K562 (cell line): ENCODE measurements around the gene RAB31. TPM values are rescaled to one million over a fixed set of nuclear protein-coding genes. Genes with fewer than 3 reads are reported as not detected.

Experiments used
- BHLHE40 ChIP-seq: IDR thresholded peaks from 2 replicates; pipeline ENCODE4 v1.6.1; 2011; ENCODE audit warnings: low read length, improper control_type of control experiment
- CEBPG ChIP-seq, 3 experiments: fragments of 200-800 bp in 1 of 3; sonication (Bioruptor generic) in 1 of 3; sonication (generic) in 1 of 3; formaldehyde crosslinking in 1 of 3; IDR thresholded peaks in 2 of 3; conservative IDR thresholded peaks in 1 of 3; 2 replicates each; pipeline versions ENCODE4 v1.6.1 to v1.8.0; 2016 to 2022; ENCODE audit warnings: missing compliant biosample characterization in 2 of 3, missing genetic modification characterization in 2 of 3, mild to moderate bottlenecking in 1 of 3, missing genetic modification reagents in 1 of 3
- E2F5 ChIP-seq: sonication (generic); formaldehyde crosslinking; IDR thresholded peaks from 2 replicates; pipeline ENCODE4 v1.8.0; 2022; ENCODE audit warnings: mild to moderate bottlenecking, missing genetic modification reagents
- ERF ChIP-seq: fragments of 450-650 bp; formaldehyde crosslinking; IDR thresholded peaks from 2 replicates; pipeline ENCODE4 v1.4.0; 2020; ENCODE audit warnings: mild to moderate bottlenecking, mixed read lengths
- FUS ChIP-seq: fragments of 200-400 bp; formaldehyde crosslinking; optimal IDR thresholded peaks from 2 replicates; pipeline ENCODE3; 2017; ENCODE audit warnings: low read depth, low read length
- KLF16 ChIP-seq: IDR thresholded peaks from 2 replicates; pipeline ENCODE4 v1.6.1; 2016; ENCODE audit warnings: antibody characterized with exemption
- MIER1 ChIP-seq: fragments of 450-650 bp; IDR thresholded peaks from 2 replicates; pipeline ENCODE4 v1.6.1; 2016; ENCODE audit warnings: antibody characterized with exemption, mild to moderate bottlenecking, low read depth
- MYNN ChIP-seq, 2 experiments: sonication (generic); formaldehyde crosslinking in 1 of 2; IDR thresholded peaks; 2 replicates each; pipeline versions ENCODE4 v1.5.0 to v1.6.1; 2016 to 2020; ENCODE audit warnings: antibody characterized with exemption in 1 of 2, missing genetic modification reagents in 1 of 2
- NFIC ChIP-seq: fragments of 450-650 bp; IDR thresholded peaks from 2 replicates; pipeline ENCODE4 v1.6.1; 2017; ENCODE audit warnings: mild to moderate bottlenecking, inconsistent platforms
- POLR2G ChIP-seq: fragments of 200-400 bp; formaldehyde crosslinking; IDR thresholded peaks from 2 replicates; pipeline ENCODE4 v1.6.1; 2017; ENCODE audit warnings: low read depth, mild to moderate bottlenecking, antibody characterized with exemption, low read length, moderate library complexity
- PRMT5 ChIP-seq: sonication (generic); formaldehyde crosslinking; IDR thresholded peaks from 2 replicates; pipeline ENCODE4 v1.5.0; 2020; ENCODE audit warnings: missing genetic modification reagents
- SMC3 ChIP-seq: conservative IDR thresholded peaks from 2 replicates; pipeline ENCODE4 v1.6.1; 2011; ENCODE audit warnings: low read depth, low read length, improper control_type of control experiment; ENCODE audit not compliant: insufficient read depth
- SNAPC5 ChIP-seq: fragments of 250-450 bp; sonication (Bioruptor Pico); IDR thresholded peaks from 2 replicates; pipeline ENCODE4 v1.8.0; 2021; ENCODE audit warnings: moderate library complexity, mild to moderate bottlenecking, inconsistent platforms
- TCF3 ChIP-seq: sonication (generic); formaldehyde crosslinking; IDR thresholded peaks from 2 replicates; pipeline ENCODE4 v1.4.0; 2020; ENCODE audit warnings: mild to moderate bottlenecking, missing genetic modification reagents
- TOE1 ChIP-seq, 2 experiments: fragments of 450-650 bp in 1 of 2; sonication (generic) in 1 of 2; formaldehyde crosslinking in 1 of 2; IDR thresholded peaks; 2 replicates each; pipeline versions ENCODE4 v1.7.1 to v1.8.0; 2016 to 2022; ENCODE audit warnings: borderline replicate concordance in 2 of 2, mild to moderate bottlenecking in 2 of 2, antibody characterized with exemption in 1 of 2, inconsistent platforms in 1 of 2, low read depth in 1 of 2, missing genetic modification reagents in 1 of 2, moderate library complexity in 1 of 2
- TRIM28 ChIP-seq: fragments of 450-650 bp; IDR thresholded peaks from 2 replicates; pipeline ENCODE4 v1.6.1; 2017
- ZNF311 ChIP-seq: fragments of 250-450 bp; sonication (Bioruptor Pico); IDR thresholded peaks from 2 replicates; pipeline ENCODE4 v1.4.0; 2020; ENCODE audit warnings: mild to moderate bottlenecking, moderate library complexity
- ZNF586 ChIP-seq: fragments of 450-650 bp; formaldehyde crosslinking; conservative IDR thresholded peaks from 2 replicates; pipeline ENCODE4 v1.4.0; 2020; ENCODE audit warnings: mild to moderate bottlenecking, moderate library complexity
- ZNF668 ChIP-seq: fragments of 250-450 bp; sonication (Bioruptor Pico); IDR thresholded peaks from 2 replicates; pipeline ENCODE4 v1.8.0; 2022; ENCODE audit warnings: mild to moderate bottlenecking, inconsistent platforms
- ZNF740 ChIP-seq, 3 experiments: fragments of 200-800 bp in 1 of 3; sonication (Bioruptor generic) in 1 of 3; sonication (generic) in 1 of 3; formaldehyde crosslinking in 1 of 3; IDR thresholded peaks; 2 replicates each; pipeline versions ENCODE4 v1.6.1 to v1.8.0; 2016 to 2022; ENCODE audit warnings: mild to moderate bottlenecking in 2 of 3, missing compliant biosample characterization in 2 of 3, missing genetic modification characterization in 2 of 3, missing genetic modification reagents in 1 of 3
- polyA plus RNA-seq, 8 experiments: library from polyadenylated mRNA; depleted of rRNA in 4 of 8; stranded (reverse) in 5 of 8; unstranded in 3 of 8; fragments of >200 nt; fragmentation: Nextera tagmentation in 2 of 8; fragmentation: Illumina TruSeq in 1 of 8; extraction: Ambion mirVana in 2 of 8; extraction: Trizol in 1 of 8; gene quantifications; 2 replicates each; pipeline versions ENCODE4 v1.2.1 to v1.2.3, GENCODE V29; 2011 to 2014; ENCODE audit warnings: inconsistent platforms in 1 of 8, missing spikeins in 1 of 8
- total RNA-seq, 7 experiments: library from RNA; depleted of rRNA in 6 of 7; stranded (reverse); fragments of >200 nt in 6 of 7; fragmentation: Illumina TruSeq in 2 of 7; extraction: Trizol in 2 of 7; gene quantifications; 2 replicates each; pipeline versions ENCODE4 v1.2.1 to v1.2.3, GENCODE V29; 2011 to 2021; ENCODE audit warnings: low replicate concordance in 1 of 7
- TF ChIP-seq, protein P1 (sequence below): sonication (generic); formaldehyde crosslinking; IDR thresholded peaks from 2 replicates; pipeline ENCODE4 v1.8.0; 2022; ENCODE audit warnings: mild to moderate bottlenecking, missing genetic modification reagents

RAB31 gene
- total and polyA plus RNA-seq, 9 of the 15 experiments (the other 6 are each of a cell fraction or from before 2014, with no cell fraction given): 20.7 to 70.4 (median 41.3) TPM

DNA sequence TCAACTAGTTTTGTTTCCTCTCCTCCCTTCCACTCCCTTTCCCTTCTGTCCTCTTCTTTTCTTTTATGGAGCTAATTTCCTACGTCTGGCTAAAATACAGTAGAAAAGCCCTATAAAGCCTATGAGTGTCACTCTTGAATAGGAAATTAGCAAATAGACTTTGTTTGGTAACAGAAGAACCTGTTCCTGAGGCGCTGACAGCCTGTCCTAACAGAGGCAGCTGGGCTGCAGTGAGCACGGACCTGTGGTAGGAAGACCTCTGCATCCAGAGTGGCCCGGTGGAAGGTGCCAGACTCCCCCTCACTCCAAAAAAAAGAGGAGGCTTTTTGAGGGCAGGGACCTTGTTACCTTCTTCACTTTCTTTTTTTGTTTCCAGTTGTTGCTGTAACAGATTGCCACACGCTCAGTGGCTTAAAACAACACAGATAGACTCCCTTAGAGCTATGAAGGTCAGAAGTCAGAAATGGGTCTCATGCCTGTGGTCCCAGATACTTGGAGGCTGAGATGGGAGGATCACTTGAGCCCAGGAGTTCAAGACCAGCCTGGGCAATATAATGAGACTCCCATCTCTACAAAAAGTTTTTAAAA, 96.5 kb downstream of the RAB31 start (continued):
- TF ChIP-seq ZNF311 (CRISPR knock-in tag) (no peak), POLR2G (no peak), MIER1 (no peak), E2F5 (CRISPR knock-in tag) (no peak), ZNF740 (CRISPR knock-in tag; IDR thresholded peaks at IDR 0.05) (no peak), ZNF740 (tag; IDR thresholded peaks at IDR 0.05) (no peak), TOE1 (IDR thresholded peaks at IDR 0.05; ENCODE audit: borderline replicate concordance) (no peak), TOE1 (CRISPR knock-in tag; IDR thresholded peaks at IDR 0.05; ENCODE audit: borderline replicate concordance, low read depth) (no peak), KLF16 (0 out of 2 replicates have a peak, but pooled peaks have one; percentile 5), CEBPG (CRISPR knock-in tag; IDR thresholded peaks at IDR 0.05) (no peak), CEBPG (tag; conservative IDR thresholded peaks at IDR 0.05 in 1 of 2, IDR thresholded peaks at IDR 0.05 in 1 of 2) (peak in 1 of 2 experiments; percentile 47; a peak in 1 of 4 replicates), SNAPC5 (CRISPR knock-in tag) (no peak), ERF (0 out of 2 replicates have a peak, but pooled peaks have one; percentile 13), PRMT5 (CRISPR knock-in tag) (no peak), BHLHE40 (no peak), ZNF586 (no peak), FUS (no peak), MYNN (IDR thresholded peaks at IDR 0.05) (no peak), MYNN (CRISPR knock-in tag; IDR thresholded peaks at IDR 0.05) (no peak), TCF3 (CRISPR knock-in tag) (no peak), NFIC (no peak), TRIM28 (peak; percentile 23), ZNF668 (CRISPR knock-in tag) (no peak), SMC3 (no peak)
- TF ChIP-seq, protein P1, sequence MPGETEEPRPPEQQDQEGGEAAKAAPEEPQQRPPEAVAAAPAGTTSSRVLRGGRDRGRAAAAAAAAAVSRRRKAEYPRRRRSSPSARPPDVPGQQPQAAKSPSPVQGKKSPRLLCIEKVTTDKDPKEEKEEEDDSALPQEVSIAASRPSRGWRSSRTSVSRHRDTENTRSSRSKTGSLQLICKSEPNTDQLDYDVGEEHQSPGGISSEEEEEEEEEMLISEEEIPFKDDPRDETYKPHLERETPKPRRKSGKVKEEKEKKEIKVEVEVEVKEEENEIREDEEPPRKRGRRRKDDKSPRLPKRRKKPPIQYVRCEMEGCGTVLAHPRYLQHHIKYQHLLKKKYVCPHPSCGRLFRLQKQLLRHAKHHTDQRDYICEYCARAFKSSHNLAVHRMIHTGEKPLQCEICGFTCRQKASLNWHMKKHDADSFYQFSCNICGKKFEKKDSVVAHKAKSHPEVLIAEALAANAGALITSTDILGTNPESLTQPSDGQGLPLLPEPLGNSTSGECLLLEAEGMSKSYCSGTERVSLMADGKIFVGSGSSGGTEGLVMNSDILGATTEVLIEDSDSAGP (CRISPR knock-in tag): no peak
